ENCODE measurements around the gene STXBP6.
A peak's percentile ranks its signal among the peaks of the same experiment; 100 is the strongest.

STXBP6 gene

DNA sequence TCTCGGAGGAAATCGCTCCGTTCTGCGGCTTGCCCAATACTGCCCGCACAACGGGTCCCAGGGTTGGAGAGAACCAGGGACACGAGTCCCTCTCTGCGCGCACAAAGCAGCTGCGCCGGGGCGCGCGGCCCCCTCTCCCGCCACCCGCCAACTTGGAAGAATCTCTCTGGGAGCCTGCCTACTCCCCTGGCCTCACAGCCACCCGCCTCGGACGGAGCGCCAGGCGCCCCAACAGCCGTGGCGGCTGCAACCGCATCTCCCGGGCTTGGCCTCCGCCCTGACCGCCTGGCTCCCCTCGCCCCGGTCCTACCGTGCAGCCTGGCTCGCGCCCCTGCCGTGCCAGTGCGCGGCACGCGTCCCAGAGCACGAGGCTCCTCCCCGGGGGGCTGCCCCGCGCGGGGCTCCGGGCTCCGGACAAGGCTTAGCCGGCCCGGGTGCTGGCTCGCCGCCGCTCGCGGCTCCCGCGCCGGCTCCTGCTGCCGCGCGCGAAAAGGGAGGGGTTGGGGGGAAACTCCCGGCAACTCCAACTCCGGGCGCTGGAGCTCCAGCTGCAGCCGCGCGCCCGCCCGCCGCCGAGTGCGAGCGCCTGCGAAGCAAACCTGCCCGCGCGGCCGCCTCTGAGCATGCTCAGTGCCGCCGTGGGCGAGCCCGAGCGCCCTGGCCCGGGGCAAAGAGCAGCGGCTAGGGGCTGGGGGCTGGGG, at the start of gene STXBP6:
TSS of gene STXBP6 (minus strand) at position 580 of the 701 bp plus-strand sequence. CDS start 75,329 bp downstream, outside the sequence.
- DNase-seq (ENCODE audit: low spot score in 2 of 2), result no peak
- H3K4me1 Mint-ChIP-seq, result peaks cover 10% of the 10 kb centered on the region
- peak within 1 kb of the TSS; percentile 48 for H3K4me3 Mint-ChIP-seq
- H3K27ac Mint-ChIP-seq, result no peak within 1 kb of the TSS
- no peaks in the 10 kb centered on the region for H3K9me3 Mint-ChIP-seq
- ATAC-seq, result peak; percentile 70
- no peaks in the 10 kb centered on the region for H3K36me3 Mint-ChIP-seq

GRCh38 chr14:25097120-25097519, 47.2 kb upstream of the STXBP6 start:
- no peaks in the 10 kb centered on the region for H3K36me3 Mint-ChIP-seq
- ATAC-seq (no peak), DNase-seq (ENCODE audit: low spot score in 2 of 2) (no peak)
- H3K4me1 Mint-ChIP-seq, result no peaks in the 10 kb centered on the region
- H3K27ac Mint-ChIP-seq, result no peak overlapping the region
- H3K4me3 Mint-ChIP-seq, result no peak overlapping the region
- H3K9me3 Mint-ChIP-seq, result no peaks in the 10 kb centered on the region

DNA sequence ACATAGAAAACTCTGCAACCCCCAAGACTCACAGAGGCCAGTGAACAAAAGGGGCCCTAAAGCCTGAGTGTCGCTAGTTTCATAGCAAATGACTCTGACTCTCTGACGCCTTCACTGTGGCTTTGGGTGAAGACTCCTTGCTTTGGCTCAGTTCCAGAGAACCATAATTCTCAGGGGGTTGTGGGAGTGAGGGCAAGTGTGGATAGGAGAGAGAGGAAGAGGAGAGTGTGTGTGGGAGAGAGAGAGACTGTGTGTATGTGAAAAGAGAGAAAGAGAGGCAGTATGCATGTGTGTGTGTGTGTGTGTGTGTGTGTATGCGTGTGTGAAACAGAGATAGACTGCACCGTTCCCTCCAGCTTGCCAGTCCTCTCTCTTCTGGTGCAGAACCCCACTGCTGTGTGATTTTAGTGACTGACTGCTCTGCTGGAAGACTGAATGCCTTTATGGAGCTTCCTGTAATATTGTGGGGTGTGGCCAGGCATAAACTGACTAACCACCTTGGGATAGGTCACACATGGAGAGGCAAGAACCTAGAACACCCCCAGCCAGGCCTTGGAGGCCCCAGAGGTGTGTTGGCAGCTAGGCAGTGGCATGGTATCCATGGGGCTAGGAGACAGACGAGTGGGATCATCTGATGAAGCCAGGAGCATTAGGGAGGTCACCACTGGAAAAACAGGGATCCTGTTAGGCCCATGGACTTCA, 45.9 kb upstream of the STXBP6 start:
- no peak overlapping the region for H3K4me3 Mint-ChIP-seq
- no peak overlapping the region for H3K27ac Mint-ChIP-seq
- no peaks in the 10 kb centered on the region for H3K4me1 Mint-ChIP-seq
- no peaks in the 10 kb centered on the region for H3K9me3 Mint-ChIP-seq
- no peaks in the 10 kb centered on the region for H3K36me3 Mint-ChIP-seq
- no peak for DNase-seq (ENCODE audit: low spot score in 2 of 2)
- no peak for ATAC-seq

DNA sequence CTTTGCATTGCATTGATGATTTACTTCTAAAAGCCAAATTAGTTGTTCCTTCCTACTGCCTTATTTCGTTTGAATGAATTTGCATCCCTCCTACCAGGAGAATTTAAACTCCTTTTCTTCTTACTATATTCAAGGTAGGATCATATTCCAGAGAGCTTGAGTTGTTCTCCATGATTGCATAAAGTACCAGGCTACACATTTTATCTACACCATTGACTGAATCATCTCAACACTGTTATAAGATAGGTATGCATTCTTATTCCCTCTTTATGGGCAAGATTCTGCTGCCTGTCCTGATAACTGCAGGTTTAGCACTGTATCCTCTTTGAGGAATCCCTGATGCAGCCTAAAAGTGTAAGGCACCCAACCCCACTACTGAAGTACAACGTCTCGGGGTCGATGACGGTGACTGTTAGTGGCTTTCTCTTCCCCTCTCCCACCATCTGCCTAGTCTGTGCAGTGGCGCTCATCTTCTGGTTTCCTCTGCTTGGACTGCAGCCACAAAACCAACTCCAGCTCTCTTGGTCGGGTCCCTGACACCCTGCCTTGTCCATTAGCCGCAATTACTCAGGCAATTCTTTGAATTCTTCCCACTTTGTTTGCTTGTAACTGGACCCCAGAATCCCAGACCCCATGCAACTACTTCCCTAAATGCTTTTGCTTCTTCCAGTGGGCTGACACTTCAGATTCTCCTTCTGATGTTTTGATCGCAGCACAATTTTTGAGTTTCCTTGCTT, 44.4 kb upstream of the STXBP6 start:
- no peak overlapping the region for H3K27ac Mint-ChIP-seq
- no peak overlapping the region for H3K4me3 Mint-ChIP-seq
- H3K36me3 Mint-ChIP-seq, result no peaks in the 10 kb centered on the region
- DNase-seq (ENCODE audit: low spot score in 2 of 2), result no peak
- H3K4me1 Mint-ChIP-seq, result no peaks in the 10 kb centered on the region
- no peak for ATAC-seq
- H3K9me3 Mint-ChIP-seq, result no peaks in the 10 kb centered on the region

DNA sequence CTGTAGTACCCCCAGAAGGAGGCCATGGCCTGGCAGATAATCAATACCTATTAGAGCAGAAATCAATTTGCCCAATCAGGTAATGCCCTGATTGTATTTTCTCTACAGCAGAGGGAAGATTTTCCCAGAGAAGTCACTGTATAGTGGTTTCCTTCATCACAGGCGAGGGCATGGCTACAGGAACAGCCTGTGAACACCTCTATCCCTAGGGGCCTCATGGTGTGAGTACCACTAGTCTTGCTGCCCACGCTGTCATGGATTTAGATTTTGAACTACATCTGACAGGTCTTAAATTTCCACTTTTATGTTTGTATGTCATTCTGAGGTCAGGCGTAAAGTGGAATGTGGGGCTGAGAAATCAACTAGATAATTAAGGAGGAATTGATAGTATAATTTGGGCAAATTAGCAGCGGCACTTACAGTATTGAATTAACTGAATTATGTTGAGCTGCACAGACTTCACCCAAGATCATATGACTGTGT, 42.4 kb upstream of the STXBP6 start:
- Mint-ChIP-seq H3K4me3 (no peak overlapping the region), H3K4me1 (no peaks in the 10 kb centered on the region), H3K9me3 (no peaks in the 10 kb centered on the region), H3K36me3 (no peaks in the 10 kb centered on the region), H3K27ac (no peak overlapping the region)
- ATAC-seq (no peak), DNase-seq (ENCODE audit: low spot score in 2 of 2) (no peak)

GRCh38 chr14:25090716-25091454, 40.9 kb upstream of the STXBP6 start:
- no peaks in the 10 kb centered on the region for H3K36me3 Mint-ChIP-seq
- H3K9me3 Mint-ChIP-seq, result no peaks in the 10 kb centered on the region

GRCh38 chr14:25090256-25090655, 40.3 kb upstream of the STXBP6 start:
- Mint-ChIP-seq H3K9me3 (no peaks in the 10 kb centered on the region), H3K4me1 (no peaks in the 10 kb centered on the region), H3K36me3 (no peaks in the 10 kb centered on the region), H3K4me3 (no peak overlapping the region), H3K27ac (no peak overlapping the region)
- ATAC-seq (no peak), DNase-seq (ENCODE audit: low spot score in 2 of 2) (no peak)

More at GRCh38 chr14:25090716-25091454, 40.9 kb upstream of the STXBP6 start:
- no peaks in the 10 kb centered on the region for H3K4me1 Mint-ChIP-seq
- H3K27ac Mint-ChIP-seq, result no peak overlapping the region
- DNase-seq (ENCODE audit: low spot score in 2 of 2) (no peak), ATAC-seq (no peak)
- H3K4me3 Mint-ChIP-seq, result no peak overlapping the region

DNA sequence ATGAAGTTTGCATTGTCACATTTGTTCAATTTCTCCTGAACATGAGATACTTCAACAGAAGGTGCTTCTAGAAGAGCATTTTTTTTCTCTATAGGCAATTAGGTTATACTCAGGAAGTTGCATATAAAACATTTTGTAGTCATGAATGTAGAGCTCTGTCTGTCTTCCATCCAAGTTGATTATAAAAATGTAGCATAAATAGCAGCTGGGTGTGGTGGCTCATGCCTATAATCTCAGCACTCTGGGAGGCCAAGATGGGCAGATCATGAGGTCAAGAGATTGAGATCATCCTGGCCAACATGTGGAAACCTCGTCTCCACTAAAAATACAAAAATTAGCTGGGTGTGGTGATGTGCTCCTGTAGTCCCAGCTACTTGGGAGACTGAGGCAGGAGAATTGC, 39.5 kb upstream of the STXBP6 start:
- no peak overlapping the region for H3K27ac Mint-ChIP-seq
- no peaks in the 10 kb centered on the region for H3K36me3 Mint-ChIP-seq
- no peaks in the 10 kb centered on the region for H3K4me1 Mint-ChIP-seq
- DNase-seq (ENCODE audit: low spot score in 2 of 2) (no peak), ATAC-seq (no peak)
- H3K9me3 Mint-ChIP-seq, result no peaks in the 10 kb centered on the region
- no peak overlapping the region for H3K4me3 Mint-ChIP-seq

DNA sequence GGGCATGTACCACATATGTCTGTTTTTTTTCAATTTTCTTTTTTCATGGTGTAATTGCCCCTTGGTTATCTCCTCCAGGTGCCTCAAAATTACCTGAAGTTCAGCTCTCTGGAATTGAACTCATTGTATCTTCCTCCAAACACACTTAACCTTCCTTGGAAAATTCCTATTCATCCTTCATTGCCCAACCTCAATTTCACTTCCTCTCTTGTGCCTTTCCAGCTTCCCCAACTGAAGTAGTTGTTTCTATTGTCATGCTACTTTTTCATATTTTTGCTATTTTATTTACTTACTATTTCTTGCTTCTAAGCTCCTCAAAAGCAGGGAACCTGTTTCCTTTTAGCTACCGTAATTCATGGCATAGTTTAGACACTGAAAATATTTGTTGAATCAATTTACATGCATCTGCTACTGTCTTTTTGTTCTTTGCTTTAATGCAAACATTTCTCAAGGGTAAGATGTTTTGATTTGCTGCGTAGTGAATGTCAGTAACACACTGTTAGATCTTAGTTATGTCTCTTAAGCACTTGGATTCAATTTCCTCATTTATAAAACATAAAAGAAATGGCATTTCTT, 37.0 kb upstream of the STXBP6 start:
- no peak overlapping the region for H3K27ac Mint-ChIP-seq
- no peak for DNase-seq (ENCODE audit: low spot score in 2 of 2)

DNA sequence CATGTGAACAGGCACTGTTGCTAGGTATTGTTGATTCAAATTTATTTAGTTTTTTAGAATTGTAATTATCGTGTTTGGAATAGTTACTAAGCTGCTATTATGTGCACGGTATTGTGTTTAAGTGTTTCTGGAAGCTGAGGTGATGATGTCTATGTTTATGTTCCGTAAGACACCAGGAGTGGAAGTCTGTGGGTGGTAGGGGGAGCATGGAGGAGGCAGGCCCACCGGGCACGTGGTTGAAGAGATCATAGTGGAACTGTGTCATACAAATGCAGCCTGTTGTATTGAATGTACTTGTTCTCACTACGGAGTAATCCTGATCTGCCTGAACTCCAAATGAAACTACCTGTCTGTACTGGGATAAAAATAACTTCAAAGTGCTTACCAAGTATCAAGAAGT, 36.1 kb upstream of the STXBP6 start:
- Mint-ChIP-seq H3K9me3 (no peaks in the 10 kb centered on the region), H3K36me3 (no peaks in the 10 kb centered on the region), H3K4me1 (no peaks in the 10 kb centered on the region), H3K4me3 (no peak overlapping the region), H3K27ac (no peak overlapping the region)
- ATAC-seq (no peak), DNase-seq (ENCODE audit: low spot score in 2 of 2) (no peak)

More for the DNA sequence above, 37.0 kb upstream of the STXBP6 start:
- no peak for ATAC-seq
- Mint-ChIP-seq H3K4me1 (no peaks in the 10 kb centered on the region), H3K36me3 (no peaks in the 10 kb centered on the region), H3K9me3 (no peaks in the 10 kb centered on the region), H3K4me3 (no peak overlapping the region)

DNA sequence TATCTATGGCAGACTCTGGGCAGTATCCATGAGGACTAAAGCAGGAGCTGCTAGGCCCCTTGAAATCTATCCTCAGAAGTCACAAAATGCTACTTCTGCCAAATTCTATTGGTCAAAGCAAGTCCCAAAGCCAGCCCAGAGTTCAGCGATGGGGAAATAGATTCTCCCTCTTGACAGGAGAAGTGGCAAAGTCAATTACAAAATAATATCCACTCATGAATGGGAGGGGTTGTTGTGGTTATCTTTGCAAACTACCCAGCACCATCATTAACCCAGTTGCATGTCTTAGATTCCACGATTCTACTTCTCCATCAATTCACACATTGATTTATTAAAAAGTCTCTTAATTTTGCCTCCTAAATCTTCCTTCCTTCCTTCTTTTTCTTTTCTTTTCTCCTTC, 30.7 kb upstream of the STXBP6 start:
- Mint-ChIP-seq H3K27ac (no peak overlapping the region), H3K9me3 (no peaks in the 10 kb centered on the region), H3K36me3 (no peaks in the 10 kb centered on the region), H3K4me3 (no peak overlapping the region), H3K4me1 (no peaks in the 10 kb centered on the region)
- DNase-seq (ENCODE audit: low spot score in 2 of 2) (no peak), ATAC-seq (no peak)

DNA sequence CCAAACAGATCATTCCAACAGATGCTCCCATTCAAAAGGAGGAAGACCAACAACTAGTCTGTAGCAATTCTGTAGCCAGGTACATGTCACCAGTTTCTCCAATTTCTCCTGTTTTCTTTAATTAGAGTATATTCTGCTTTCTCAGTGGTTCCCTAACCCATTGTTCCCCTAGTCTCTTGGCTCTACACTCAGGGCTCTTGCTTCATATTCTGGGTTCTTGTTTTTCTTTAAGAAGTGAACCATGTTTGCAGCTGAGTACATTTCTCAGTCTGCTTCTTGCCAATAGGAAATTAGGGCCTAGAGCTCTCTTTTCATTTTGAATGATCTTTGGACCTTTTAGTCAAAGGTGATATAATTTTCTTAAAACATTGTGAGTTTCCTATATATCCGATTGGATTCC, 29.4 kb upstream of the STXBP6 start:
- Mint-ChIP-seq H3K27ac (no peak overlapping the region), H3K36me3 (no peaks in the 10 kb centered on the region), H3K4me1 (no peaks in the 10 kb centered on the region), H3K9me3 (no peaks in the 10 kb centered on the region), H3K4me3 (no peak overlapping the region)
- ATAC-seq, result no peak
- DNase-seq (ENCODE audit: low spot score in 2 of 2), result no peak

GRCh38 chr14:25074099-25074685, 24.2 kb upstream of the STXBP6 start:
- Mint-ChIP-seq H3K27ac (no peak overlapping the region), H3K4me3 (no peak overlapping the region), H3K4me1 (no peaks in the 10 kb centered on the region), H3K36me3 (no peaks in the 10 kb centered on the region), H3K9me3 (no peaks in the 10 kb centered on the region)
- ATAC-seq (no peak), DNase-seq (ENCODE audit: low spot score in 2 of 2) (no peak)

DNA sequence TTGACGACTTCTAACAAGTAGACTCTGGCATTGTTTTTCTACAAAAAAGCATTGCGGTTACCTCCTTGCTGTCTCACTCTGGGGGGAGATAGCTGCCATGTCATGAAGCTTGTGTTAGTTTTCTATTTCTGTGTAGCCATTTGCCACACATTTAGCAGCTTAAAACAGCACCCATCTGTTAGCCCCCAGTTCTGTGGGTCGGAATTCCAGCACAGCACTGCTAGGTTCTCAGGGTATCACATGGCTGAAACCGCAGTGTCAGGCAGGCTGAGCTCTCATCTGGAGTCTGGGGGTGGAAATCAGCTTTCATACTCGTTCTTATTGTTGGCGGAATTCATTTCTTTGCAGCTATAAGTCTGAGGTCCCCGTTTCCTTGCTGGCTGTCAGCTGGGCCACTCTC, 19.9 kb upstream of the STXBP6 start:
- ATAC-seq (no peak), DNase-seq (ENCODE audit: low spot score in 2 of 2) (no peak)
- Mint-ChIP-seq H3K9me3 (no peaks in the 10 kb centered on the region), H3K4me3 (no peak overlapping the region), H3K36me3 (no peaks in the 10 kb centered on the region), H3K4me1 (no peaks in the 10 kb centered on the region), H3K27ac (no peak overlapping the region)
